Fibroblast of villous mesenchyme (primary cell): ENCODE measurements around the gene AFTPH. TPM values are rescaled to one million over a fixed set of nuclear protein-coding genes. Genes with fewer than 3 reads are reported as not detected.

ENCODE experiments used
- DNase-seq: peaks from one replicate; pipeline ENCODE4 v3.0.0-alpha.2; 2010; ENCODE audit warnings: low read depth
- H3K4me3 ChIP-seq: 2 replicates; pipeline ENCODE4 v1.5.1; 2011; ENCODE audit warnings: low read depth, mild to moderate bottlenecking, low read length
- CTCF ChIP-seq: IDR thresholded peaks from 2 replicates; pipeline ENCODE4 v1.5.1; 2012; ENCODE audit warnings: low read depth, mild to moderate bottlenecking, low read length; ENCODE audit not compliant: insufficient read depth
- total RNA-seq: library from RNA; depleted of rRNA; stranded (reverse); fragments of >200 nt; gene quantifications from 2 replicates; pipeline ENCODE4 v1.2.3, GENCODE V29; 2012

The AFTPH gene
- total RNA-seq, 1 donor: 40.2 TPM

GRCh38 chr2:64602436-64602835 is 78.3 kb downstream of the AFTPH start:
- no peak for DNase-seq
- no peak overlapping the region for H3K4me3 ChIP-seq
- no peak for TF ChIP-seq CTCF

- no peak for DNase-seq
- no peak for TF ChIP-seq CTCF
- no peak overlapping the region for H3K4me3 ChIP-seq
Measured at GRCh38 chr2:64604155-64604554, 80.0 kb downstream of the AFTPH start.

GRCh38 chr2:64605026-64605471 is 80.9 kb downstream of the AFTPH start:
- TF ChIP-seq CTCF: no peak
- H3K4me3 ChIP-seq: no peak overlapping the region
- DNase-seq: peak; percentile 37

GRCh38 chr2:64605991-64606478 is 81.9 kb downstream of the AFTPH start:
- DNase-seq: no peak
- no peak for TF ChIP-seq CTCF
- no peak overlapping the region for H3K4me3 ChIP-seq

GRCh38 chr2:64606479-64607363 is 82.6 kb downstream of the AFTPH start:
- DNase-seq: peak; percentile 76
- no peak for TF ChIP-seq CTCF
- H3K4me3 ChIP-seq: no peak overlapping the region

GRCh38 chr2:64607381-64608304 is 83.5 kb downstream of the AFTPH start:
- TF ChIP-seq CTCF: no peak

More at GRCh38 chr2:64607381-64608304, 83.5 kb downstream of the AFTPH start:
- H3K4me3 ChIP-seq: no peak overlapping the region
- no peak for DNase-seq
